Kidney (tissue), 14 donors: ENCODE measurements around the gene C11orf65. TPM values are rescaled to one million over a fixed set of nuclear protein-coding genes. Genes with fewer than 3 reads are reported as not detected.

Experiments used
- DNase-seq, 5 donors: peaks; one replicate each; pipeline ENCODE4 v3.0.0-alpha.2; 2013 to 2020
- FAIRE-seq: peaks from 2 replicates; lab custom pipeline; 2012; peaks lifted over from hg19 to GRCh38; lab: Jason Lieb, UNC
- H3K27ac ChIP-seq, 2 donors: one replicate each; pipeline ENCODE4 v1.7.0; 2013; ENCODE audit warnings: low read depth in 2 of 2, low read length in 2 of 2, inconsistent platforms in 1 of 2
- H3K27me3 ChIP-seq: one replicate; pipeline ENCODE4 v1.7.1; 2013; ENCODE audit warnings: low read length, inconsistent platforms; ENCODE audit not compliant: control insufficient read depth, insufficient read depth
- H3K36me3 ChIP-seq, 3 donors: one replicate each; pipeline versions ENCODE4 v1.7.0 to v1.7.1; 2013; ENCODE audit warnings: low read length in 3 of 3, control low read depth in 1 of 3, inconsistent platforms in 1 of 3; ENCODE audit not compliant: insufficient read depth in 3 of 3, control insufficient read depth in 2 of 3
- H3K4me1 ChIP-seq, 3 donors: one replicate each; pipeline versions ENCODE4 v1.7.0 to v1.7.1; 2013; ENCODE audit warnings: low read length in 3 of 3, inconsistent platforms in 1 of 3, low read depth in 1 of 3; ENCODE audit not compliant: control insufficient read depth in 2 of 3, insufficient read depth in 2 of 3
- H3K4me3 ChIP-seq, 3 donors: one replicate each; pipeline versions ENCODE4 v1.7.0 to v1.8.1; 2013; ENCODE audit warnings: low read length in 3 of 3, control low read depth in 1 of 3, inconsistent platforms in 1 of 3
- H3K9ac ChIP-seq, 3 donors: one replicate each; pipeline versions ENCODE4 v1.7.0 to v1.7.1; 2013; ENCODE audit warnings: low read length in 3 of 3, control low read depth in 1 of 3, inconsistent platforms in 1 of 3
- H3K9me3 ChIP-seq, 3 donors: one replicate each; pipeline versions ENCODE4 v1.7.0 to v1.7.1; 2013; ENCODE audit warnings: low read length in 3 of 3, control low read depth in 1 of 3, inconsistent platforms in 1 of 3; ENCODE audit not compliant: control insufficient read depth in 2 of 3, insufficient read depth in 1 of 3
- CTCF ChIP-seq: IDR thresholded peaks from 3 replicates; pipeline ENCODE4 v1.5.1; 2012; ENCODE audit warnings: mild to moderate bottlenecking, moderate library complexity, borderline replicate concordance; ENCODE audit not compliant: insufficient read depth; ENCODE audit errors: extremely low read depth
- intact Hi-C: fragments of 100-400 bp; cut with DNase I; formaldehyde crosslinking; loops from one replicate; pipeline ENCODE4 v1.11.1; 2022
- polyA plus RNA-seq: library from polyadenylated mRNA; stranded (reverse); fragments of 350-450 nt; fragmentation: Illumina TruSeq; extraction: RNeasy Lipid Tissue Mini Kit (QIAGEN cat#74804); gene quantifications from one replicate; pipeline ENCODE4 v1.2.3, GENCODE V29; 2014; ENCODE audit warnings: low read depth, low replicate concordance; ENCODE audit not compliant: insufficient read depth
- total RNA-seq: library from RNA; stranded (reverse); fragmentation: NEBNext Ultra II Directional; extraction: Animal tissue kit (Norgen Biotek cat#: 25700); gene quantifications from one replicate; pipeline ENCODE4 v1.2.1, GENCODE V29; 2021
- donor health status: control.
- donor health status: control.
- donor health status: control.
- donor health status: control.
- donor health status: control.
- donor health status: DM: yes; HTN: yes; CAD: no.
- donor health status: Normal renal cell carcinoma (clear cell type).

Gene C11orf65
- total and polyA plus RNA-seq, 2 donors from 2014 or later, result 1.1 to 1.2 TPM

- no peak for TF ChIP-seq CTCF
- H3K9ac ChIP-seq, result no peak overlapping the region
- FAIRE-seq, result no peak
- H3K27me3 ChIP-seq, result no peaks in the 10 kb centered on the region
- DNase-seq, result no peak
- no peak overlapping the region for H3K27ac ChIP-seq
- no peaks in the 10 kb centered on the region for H3K4me1 ChIP-seq
- intact Hi-C loops, result no loop called here
- H3K9me3 ChIP-seq, result no peaks in the 10 kb centered on the region
- H3K4me3 ChIP-seq, result no peak overlapping the region
- H3K36me3 ChIP-seq, result peaks cover 0 to 19% (median 14%) of the 10 kb centered on the region in 3 donors
Measured at GRCh38 chr11:108351468-108351867, 115.9 kb downstream of the C11orf65 start.

- H3K4me1 ChIP-seq, result no peaks in the 10 kb centered on the region
Measured at GRCh38 chr11:108346451-108346850, 120.9 kb downstream of the C11orf65 start.

GRCh38 chr11:108345767-108346166 is 121.6 kb downstream of the C11orf65 start:
- intact Hi-C loops, result no loop called here
- Histone ChIP-seq H3K27me3 (no peaks in the 10 kb centered on the region), H3K36me3 (peaks cover 0 to 2% (median 0%) of the 10 kb centered on the region in 3 donors), H3K9me3 (no peaks in the 10 kb centered on the region), H3K9ac (no peak overlapping the region), H3K4me3 (no peak overlapping the region), H3K27ac (no peak overlapping the region), H3K4me1 (no peaks in the 10 kb centered on the region)
- FAIRE-seq (no peak), DNase-seq (no peak)
- no peak for TF ChIP-seq CTCF

More at GRCh38 chr11:108346451-108346850, 120.9 kb downstream of the C11orf65 start:
- FAIRE-seq (no peak), DNase-seq (no peak)
- Histone ChIP-seq H3K27ac (no peak overlapping the region), H3K9me3 (no peaks in the 10 kb centered on the region), H3K9ac (no peak overlapping the region), H3K27me3 (no peaks in the 10 kb centered on the region), H3K36me3 (peaks cover 0 to 3% (median 0%) of the 10 kb centered on the region in 3 donors), H3K4me3 (no peak overlapping the region)
- intact Hi-C loops, result no loop called here
- TF ChIP-seq CTCF, result no peak

- H3K27me3 ChIP-seq, result no peaks in the 10 kb centered on the region
- FAIRE-seq (no peak), DNase-seq (no peak)
- intact Hi-C loops, result no loop called here
- no peak overlapping the region for H3K27ac ChIP-seq
- H3K9me3 ChIP-seq, result no peaks in the 10 kb centered on the region
- no peaks in the 10 kb centered on the region for H3K4me1 ChIP-seq
- H3K36me3 ChIP-seq, result peaks cover 0 to 1% (median 0%) of the 10 kb centered on the region in 3 donors
- no peak overlapping the region for H3K9ac ChIP-seq
- H3K4me3 ChIP-seq, result no peak overlapping the region
- no peak for TF ChIP-seq CTCF
Measured at GRCh38 chr11:108343714-108344113, 123.6 kb downstream of the C11orf65 start.
